Endodermal cell (in vitro differentiated cells): ENCODE measurements around the gene RNF212. TPM values are rescaled to one million over a fixed set of nuclear protein-coding genes. Genes with fewer than 3 reads are reported as not detected.
A peak's percentile ranks its signal among the peaks of the same experiment; 100 is the strongest.

Experiments
- DNase-seq: peaks from one replicate; pipeline ENCODE4 v3.0.0-alpha.2; 2017
- H3K27ac ChIP-seq: 2 replicates; pipeline ENCODE4 v1.5.1; 2013; ENCODE audit warnings: mild to moderate bottlenecking, low read depth, low read length, moderate library complexity
- H3K27me3 ChIP-seq: 2 replicates; pipeline ENCODE4 v1.6.1; 2013; ENCODE audit warnings: mild to moderate bottlenecking, low read length, moderate library complexity; ENCODE audit not compliant: insufficient read depth, control insufficient read depth, poor library complexity, severe bottlenecking
- H3K36me3 ChIP-seq: 2 replicates; pipeline ENCODE4 v1.7.0; 2013; ENCODE audit warnings: mild to moderate bottlenecking, low read length, moderate library complexity; ENCODE audit not compliant: control insufficient read depth, insufficient read depth
- H3K4me1 ChIP-seq: one replicate; pipeline ENCODE4 v1.7.0; 2013; ENCODE audit warnings: low read length; ENCODE audit not compliant: control insufficient read depth, insufficient read depth
- H3K4me3 ChIP-seq: 2 replicates; pipeline ENCODE4 v1.5.1; 2013; ENCODE audit warnings: mild to moderate bottlenecking, low read length, moderate library complexity
- H3K9ac ChIP-seq: 2 replicates; pipeline ENCODE4 v1.6.1; 2013; ENCODE audit warnings: mild to moderate bottlenecking, low read length, moderate library complexity; ENCODE audit not compliant: poor library complexity, severe bottlenecking; ENCODE audit errors: extremely low read depth
- H3K9me3 ChIP-seq: 2 replicates; pipeline ENCODE4 v1.6.1; 2013; ENCODE audit warnings: mild to moderate bottlenecking, low read length, moderate library complexity; ENCODE audit not compliant: control insufficient read depth
- H3K27ac Mint-ChIP-seq: 2 replicates; pipeline ENCODE4 v1.8.0; 2020; ENCODE audit warnings: mixed read lengths
- H3K27me3 Mint-ChIP-seq: 2 replicates; pipeline ENCODE4 v1.8.0; 2021; ENCODE audit warnings: mild to moderate bottlenecking, mixed read lengths; ENCODE audit not compliant: insufficient read depth
- H3K36me3 Mint-ChIP-seq: 2 replicates; pipeline ENCODE4 v1.8.0; 2020; ENCODE audit warnings: low read depth, mixed read lengths
- H3K4me1 Mint-ChIP-seq: 2 replicates; pipeline ENCODE4 v1.8.0; 2020; ENCODE audit warnings: mixed read lengths
- H3K4me3 Mint-ChIP-seq: 2 replicates; pipeline ENCODE4 v1.8.0; 2020; ENCODE audit warnings: mild to moderate bottlenecking, moderate library complexity, mixed read lengths
- H3K9me3 Mint-ChIP-seq: 2 replicates; pipeline ENCODE4 v1.8.0; 2020; ENCODE audit warnings: mild to moderate bottlenecking, mixed read lengths
- WGBS, 2 experiments: methylation state at CpG; one replicate each; pipeline versions ENCODE4 v1.1.5 to v1.1.7; 2013; ENCODE audit warnings: missing lambda C conversion rate in 2 of 2, mixed read lengths in 1 of 2; ENCODE audit not compliant: insufficient coverage in 1 of 2, insufficient read length in 1 of 2; 5-methylcytosine and 5-hydroxymethylcytosine counted together
- total RNA-seq, 2 donors: library from RNA; stranded (reverse); fragmentation: NEBNext Ultra II Directional in 1 of 2; extraction: Animal tissue kit (Norgen Biotek cat#: 25700) in 1 of 2; gene quantifications; 2 replicates in 1 of 2; 3 replicates in 1 of 2; pipeline ENCODE4 v1.2.1, GENCODE V29; 2021
- TF ChIP-seq, protein P1 (sequence below): fragments of 200-600 bp; sonication (generic); conservative IDR thresholded peaks from 2 replicates; pipeline ENCODE4 v1.5.0; 2021; ENCODE audit warnings: antibody characterized with exemption, mild to moderate bottlenecking

Gene RNF212
- total RNA-seq, 2 donors from 2014 or later: 3.4 to 5.6 TPM

DNA sequence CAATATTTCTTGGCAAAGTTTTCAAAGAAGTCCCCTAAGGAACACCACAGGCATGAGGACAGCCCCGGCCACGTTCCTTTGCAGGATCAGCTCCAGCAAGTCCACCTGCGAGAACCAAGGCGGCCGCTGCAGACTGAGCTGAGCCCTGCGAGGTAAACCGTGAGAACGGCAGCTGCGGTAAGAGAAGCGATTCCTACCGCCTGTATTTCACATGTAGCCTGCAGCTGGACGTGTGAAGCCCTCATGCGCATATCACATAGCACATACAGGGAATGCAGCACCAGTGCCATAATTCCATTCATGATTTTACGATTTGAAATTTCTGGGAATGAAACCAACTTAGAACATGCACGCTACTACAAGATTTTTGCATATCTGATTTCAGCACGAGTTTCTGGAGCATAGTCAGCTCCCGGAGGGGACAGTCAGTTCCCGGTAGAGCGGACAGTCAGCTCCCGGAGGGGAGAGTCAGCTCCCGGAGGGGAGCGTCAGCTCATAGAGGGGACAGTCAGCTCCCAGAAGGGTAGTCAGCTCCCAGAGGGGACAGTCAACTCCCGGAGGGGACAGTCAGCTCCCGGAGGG lies 60.2 kb downstream of the RNF212 start:
- H3K27me3 ChIP-seq: peaks cover 100% of the 10 kb centered on the region
- H3K9me3 ChIP-seq: no peaks in the 10 kb centered on the region
- Mint-ChIP-seq H3K4me1 (no peaks in the 10 kb centered on the region), H3K4me3 (no peak overlapping the region), H3K9me3 (peaks cover 1% of the 10 kb centered on the region), H3K27ac (no peak overlapping the region), H3K36me3 (no peaks in the 10 kb centered on the region), H3K27me3 (peaks cover 87% of the 10 kb centered on the region)
- DNase-seq: peak; percentile 44
- TF ChIP-seq, protein P1, sequence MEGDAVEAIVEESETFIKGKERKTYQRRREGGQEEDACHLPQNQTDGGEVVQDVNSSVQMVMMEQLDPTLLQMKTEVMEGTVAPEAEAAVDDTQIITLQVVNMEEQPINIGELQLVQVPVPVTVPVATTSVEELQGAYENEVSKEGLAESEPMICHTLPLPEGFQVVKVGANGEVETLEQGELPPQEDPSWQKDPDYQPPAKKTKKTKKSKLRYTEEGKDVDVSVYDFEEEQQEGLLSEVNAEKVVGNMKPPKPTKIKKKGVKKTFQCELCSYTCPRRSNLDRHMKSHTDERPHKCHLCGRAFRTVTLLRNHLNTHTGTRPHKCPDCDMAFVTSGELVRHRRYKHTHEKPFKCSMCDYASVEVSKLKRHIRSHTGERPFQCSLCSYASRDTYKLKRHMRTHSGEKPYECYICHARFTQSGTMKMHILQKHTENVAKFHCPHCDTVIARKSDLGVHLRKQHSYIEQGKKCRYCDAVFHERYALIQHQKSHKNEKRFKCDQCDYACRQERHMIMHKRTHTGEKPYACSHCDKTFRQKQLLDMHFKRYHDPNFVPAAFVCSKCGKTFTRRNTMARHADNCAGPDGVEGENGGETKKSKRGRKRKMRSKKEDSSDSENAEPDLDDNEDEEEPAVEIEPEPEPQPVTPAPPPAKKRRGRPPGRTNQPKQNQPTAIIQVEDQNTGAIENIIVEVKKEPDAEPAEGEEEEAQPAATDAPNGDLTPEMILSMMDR: no peak
- 63 to 81% methylated on average over 22 to 24 of the region's 24 CpGs for WGBS, 2 experiments
- H3K9ac ChIP-seq: no peak overlapping the region
- H3K4me1 ChIP-seq: no peaks in the 10 kb centered on the region
- no peak overlapping the region for H3K27ac ChIP-seq
- no peak overlapping the region for H3K4me3 ChIP-seq
- no peaks in the 10 kb centered on the region for H3K36me3 ChIP-seq

DNA sequence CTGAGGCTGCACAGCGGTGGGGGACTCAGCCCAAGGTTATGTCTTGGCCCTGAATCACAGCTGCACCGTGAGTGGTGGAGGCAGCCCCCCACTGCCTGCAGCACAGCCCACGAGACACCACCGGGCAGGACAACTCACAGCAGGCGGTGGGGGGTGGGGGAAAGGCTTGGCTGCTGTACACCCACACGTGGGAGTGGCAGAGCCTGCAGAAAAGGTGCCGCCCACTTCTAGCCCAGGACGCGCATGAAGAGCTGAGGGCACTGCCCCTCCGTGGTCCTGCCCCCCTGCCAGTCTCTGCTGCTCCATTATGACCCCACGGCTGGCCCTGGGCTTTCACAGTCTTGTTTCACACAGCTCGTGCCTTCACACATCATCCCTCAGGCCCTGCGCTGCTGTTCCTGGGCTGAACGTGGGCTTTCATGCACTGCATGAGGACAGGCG lies 61.1 kb downstream of the RNF212 start:
- Histone ChIP-seq H3K9me3 (no peaks in the 10 kb centered on the region), H3K4me1 (no peaks in the 10 kb centered on the region), H3K4me3 (no peak overlapping the region), H3K27ac (no peak overlapping the region), H3K27me3 (peaks cover 100% of the 10 kb centered on the region), H3K36me3 (no peaks in the 10 kb centered on the region), H3K9ac (no peak overlapping the region)
- no peak overlapping the region for H3K4me3 Mint-ChIP-seq
- H3K27me3 Mint-ChIP-seq: peaks cover 89% of the 10 kb centered on the region
- no peaks in the 10 kb centered on the region for H3K36me3 Mint-ChIP-seq
- H3K4me1 Mint-ChIP-seq: no peaks in the 10 kb centered on the region
- peaks cover 1% of the 10 kb centered on the region for H3K9me3 Mint-ChIP-seq
- DNase-seq: no peak
- H3K27ac Mint-ChIP-seq: no peak overlapping the region
- WGBS, 2 experiments: 81 to 84% methylated on average over 12 to 15 of the region's 15 CpGs
- TF ChIP-seq, protein P1: no peak

DNA sequence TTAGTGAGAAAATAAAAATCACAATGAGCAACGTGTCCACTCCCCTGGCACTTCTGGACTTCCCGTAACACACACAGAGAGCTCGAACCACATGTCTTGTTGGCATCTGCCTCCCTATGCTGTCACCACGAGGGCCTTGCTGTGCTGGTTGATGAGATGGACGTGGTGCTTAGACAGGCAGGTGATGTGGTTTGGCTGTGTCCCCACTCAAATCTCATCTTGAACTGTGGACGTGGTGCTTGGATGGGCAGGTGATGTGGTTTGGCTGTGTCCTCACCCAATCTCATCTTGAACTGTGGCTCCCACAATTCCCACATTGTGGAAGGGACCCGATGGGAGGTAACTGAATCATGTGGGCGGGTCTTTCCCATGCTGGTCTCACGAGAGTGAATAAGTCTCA lies 61.9 kb downstream of the RNF212 start:
- DNase-seq: no peak
- no peak overlapping the region for H3K9ac ChIP-seq
- H3K9me3 Mint-ChIP-seq: peaks cover 3% of the 10 kb centered on the region
- no peaks in the 10 kb centered on the region for H3K36me3 ChIP-seq
- H3K4me3 ChIP-seq: no peak overlapping the region
- H3K27ac Mint-ChIP-seq: no peak overlapping the region
- TF ChIP-seq, protein P1: no peak
- no peaks in the 10 kb centered on the region for H3K4me1 ChIP-seq
- H3K4me1 Mint-ChIP-seq: no peaks in the 10 kb centered on the region
- peaks cover 87% of the 10 kb centered on the region for H3K27me3 Mint-ChIP-seq
- no peaks in the 10 kb centered on the region for H3K36me3 Mint-ChIP-seq
- H3K4me3 Mint-ChIP-seq: no peak overlapping the region
- no peaks in the 10 kb centered on the region for H3K9me3 ChIP-seq
- 88 to 92% methylated on average over 6 to 9 of the region's 9 CpGs for WGBS, 2 experiments
- H3K27ac ChIP-seq: no peak overlapping the region
- peaks cover 100% of the 10 kb centered on the region for H3K27me3 ChIP-seq
